Measurements from ENCODE around the gene MDN1. TPM values are rescaled to one million over a fixed set of nuclear protein-coding genes. Genes with fewer than 3 reads are reported as not detected.

MDN1 gene
- total and polyA plus RNA-seq, 2 of the 13 experiments (the other 11 are each of a cell fraction or from before 2014, with no cell fraction given) = 18.8 to 52.9 TPM

DNA sequence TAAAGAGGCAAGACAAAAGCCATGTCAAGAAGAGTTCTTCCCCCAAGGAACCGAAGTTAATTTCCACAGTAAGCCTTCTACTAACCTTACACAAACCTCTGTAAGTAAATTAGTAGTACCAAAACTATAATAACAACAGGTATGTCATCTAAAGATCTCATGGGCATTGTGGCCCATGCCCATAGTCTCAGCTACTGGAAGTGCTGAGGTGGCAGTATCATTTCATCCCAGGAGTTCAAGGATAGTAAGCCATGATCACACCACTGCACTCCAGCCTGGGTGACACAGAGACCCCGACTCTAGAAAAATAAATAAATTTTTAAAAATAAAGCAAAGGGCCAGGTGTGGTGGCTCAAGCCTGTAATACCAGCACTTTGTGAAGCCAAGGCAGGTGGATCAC, 29.2 kb downstream of the MDN1 start:
- intact Hi-C loops (cut with micrococcal nuclease; ENCODE audit: unreplicated experiment) (loop anchor here (5.0 kb wide), 1 partner anchor 83 kb away; no protein-coding TSS in a partner anchor), in situ Hi-C loops (cut with HindIII; ENCODE audit: extremely low pct_ligation_motif_present, low pct_unique_long_range_greater_than_20kb) (no loop called here)
- Histone ChIP-seq H3K27ac (ENCODE audit: extremely low read length, insufficient read depth, low read length) (no peak overlapping the region), H3K4me3 (replicated peaks in 1 of 3; ENCODE audit: insufficient read depth in 1 of 3, low read depth in 2 of 3, low read length in 3 of 3) (no peak overlapping the region), H3K79me2 (ENCODE audit: insufficient read depth, low read length) (no peaks in the 10 kb centered on the region), H3K36me3 (replicated peaks in 1 of 2; ENCODE audit: control insufficient read depth in 1 of 2, insufficient read depth in 2 of 2, low read length in 2 of 2) (peaks cover 16 to 68% of the 10 kb centered on the region in 2 experiments), H3K9ac (ENCODE audit: insufficient read depth, low read depth, low read length) (no peak overlapping the region), H2AFZ (ENCODE audit: low read length) (no peak overlapping the region), H3K4me2 (ENCODE audit: low read depth, low read length) (no peak overlapping the region), H3K27me3 (ENCODE audit: control insufficient read depth in 1 of 2, insufficient read depth in 2 of 2, low read length in 2 of 2) (no peaks in the 10 kb centered on the region), H4K20me1 (ENCODE audit: insufficient read depth, low read length) (no peaks in the 10 kb centered on the region), H3K9me3 (ENCODE audit: low read length) (no peaks in the 10 kb centered on the region), H3K4me1 (ENCODE audit: insufficient read depth, low read length) (peaks cover 17% of the 10 kb centered on the region)
- no peak for TF ChIP-seq ZNF552 (CRISPR knock-in tag; IDR thresholded peaks at IDR 0.05; ENCODE audit: borderline replicate concordance)
- peak; percentile 44 for TF ChIP-seq MAFF (IDR thresholded peaks at IDR 0.05; ENCODE audit: low read depth, low read length)
- TF ChIP-seq ZNF121 (CRISPR knock-in tag; IDR thresholded peaks at IDR 0.05) = no peak
- no peak for TF ChIP-seq PLRG1 (conservative IDR thresholded peaks at IDR 0.05)
- TF ChIP-seq, protein P1, sequence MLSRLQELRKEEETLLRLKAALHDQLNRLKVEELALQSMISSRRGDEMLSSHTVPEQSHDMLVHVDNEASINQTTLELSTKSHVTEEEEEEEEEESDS (CRISPR knock-in tag; IDR thresholded peaks at IDR 0.05; ENCODE audit: borderline replicate concordance) = no peak
- no peak for TF ChIP-seq ETV5 (CRISPR knock-in tag; IDR thresholded peaks at IDR 0.05; ENCODE audit: borderline replicate concordance)
- TF ChIP-seq, protein P2, sequence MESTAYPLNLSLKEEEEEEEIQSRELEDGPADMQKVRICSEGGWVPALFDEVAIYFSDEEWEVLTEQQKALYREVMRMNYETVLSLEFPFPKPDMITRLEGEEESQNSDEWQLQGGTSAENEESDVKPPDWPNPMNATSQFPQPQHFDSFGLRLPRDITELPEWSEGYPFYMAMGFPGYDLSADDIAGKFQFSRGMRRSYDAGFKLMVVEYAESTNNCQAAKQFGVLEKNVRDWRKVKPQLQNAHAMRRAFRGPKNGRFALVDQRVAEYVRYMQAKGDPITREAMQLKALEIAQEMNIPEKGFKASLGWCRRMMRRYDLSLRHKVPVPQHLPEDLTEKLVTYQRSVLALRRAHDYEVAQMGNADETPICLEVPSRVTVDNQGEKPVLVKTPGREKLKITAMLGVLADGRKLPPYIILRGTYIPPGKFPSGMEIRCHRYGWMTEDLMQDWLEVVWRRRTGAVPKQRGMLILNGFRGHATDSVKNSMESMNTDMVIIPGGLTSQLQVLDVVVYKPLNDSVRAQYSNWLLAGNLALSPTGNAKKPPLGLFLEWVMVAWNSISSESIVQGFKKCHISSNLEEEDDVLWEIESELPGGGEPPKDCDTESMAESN (CRISPR knock-in tag; conservative IDR thresholded peaks at IDR 0.05) = no peak
- no peak for TF ChIP-seq BCL6 (CRISPR knock-in tag; IDR thresholded peaks at IDR 0.05)
- TF ChIP-seq MAFK (conservative IDR thresholded peaks at IDR 0.05 in 1 of 2, IDR thresholded peaks at IDR 0.05 in 1 of 2; ENCODE audit: low read length in 2 of 2) = peak; percentile 57 to 73; a peak in 3 of 4 replicates
- TF ChIP-seq SIN3B (IDR thresholded peaks at IDR 0.05; ENCODE audit: low read length) = no peak
- TF ChIP-seq, protein P3, sequence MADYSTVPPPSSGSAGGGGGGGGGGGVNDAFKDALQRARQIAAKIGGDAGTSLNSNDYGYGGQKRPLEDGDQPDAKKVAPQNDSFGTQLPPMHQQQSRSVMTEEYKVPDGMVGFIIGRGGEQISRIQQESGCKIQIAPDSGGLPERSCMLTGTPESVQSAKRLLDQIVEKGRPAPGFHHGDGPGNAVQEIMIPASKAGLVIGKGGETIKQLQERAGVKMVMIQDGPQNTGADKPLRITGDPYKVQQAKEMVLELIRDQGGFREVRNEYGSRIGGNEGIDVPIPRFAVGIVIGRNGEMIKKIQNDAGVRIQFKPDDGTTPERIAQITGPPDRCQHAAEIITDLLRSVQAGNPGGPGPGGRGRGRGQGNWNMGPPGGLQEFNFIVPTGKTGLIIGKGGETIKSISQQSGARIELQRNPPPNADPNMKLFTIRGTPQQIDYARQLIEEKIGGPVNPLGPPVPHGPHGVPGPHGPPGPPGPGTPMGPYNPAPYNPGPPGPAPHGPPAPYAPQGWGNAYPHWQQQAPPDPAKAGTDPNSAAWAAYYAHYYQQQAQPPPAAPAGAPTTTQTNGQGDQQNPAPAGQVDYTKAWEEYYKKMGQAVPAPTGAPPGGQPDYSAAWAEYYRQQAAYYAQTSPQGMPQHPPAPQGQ (CRISPR knock-in tag; IDR thresholded peaks at IDR 0.05; ENCODE audit: borderline replicate concordance) = no peak
- TF ChIP-seq TMF1 (CRISPR knock-in tag; IDR thresholded peaks at IDR 0.05; ENCODE audit: low read depth) = no peak
- 100% methylated on average over 2 of the region's 2 CpGs for WGBS (ENCODE audit: low lambda C conversion rate)
- DNase-seq (ENCODE audit: low spot score) (no peak), FAIRE-seq (no peak), ATAC-seq (no peak)
- no TSS peak for BruUV-seq (replicated peaks)
- ChIA-PET CTCF (ENCODE audit: low intra/inter-chr PET ratio, low total read pairs) (no interaction called here), POLR2A (no interaction called here)

Measured in HepG2 (cell line).